Right atrium auricular region (tissue), 2 donors: ENCODE results near the gene FANCG. TPM values are rescaled to one million over a fixed set of nuclear protein-coding genes. Genes with fewer than 3 reads are reported as not detected.
A peak's percentile ranks its signal among the peaks of the same experiment; 100 is the strongest.

Experiments
- DNase-seq: peaks from one replicate; pipeline ENCODE4 v3.0.0-alpha.2; 2019; ENCODE audit warnings: low spot score
- H3K27ac ChIP-seq, 2 donors: fragments of 200-600 bp; sonication (generic); 1 replicate in 1 of 2; 2 replicates in 1 of 2; pipeline ENCODE4 v1.5.1; 2016 to 2019
- H3K27me3 ChIP-seq, 2 donors: fragments of 200-600 bp; sonication (generic); one replicate each; pipeline versions ENCODE4 v1.5.1 to v1.6.0; 2017 to 2019
- H3K36me3 ChIP-seq: fragments of 200-600 bp; sonication (generic); one replicate; pipeline ENCODE4 v1.5.1; 2016
- H3K4me1 ChIP-seq, 2 donors: fragments of 200-600 bp; sonication (generic); one replicate each; pipeline versions ENCODE4 v1.5.1 to v1.6.0; 2017 to 2019
- H3K4me3 ChIP-seq, 2 donors: fragments of 200-600 bp; sonication (generic); 1 replicate in 1 of 2; 2 replicates in 1 of 2; pipeline ENCODE4 v1.5.1; 2017 to 2019; ENCODE audit warnings: mild to moderate bottlenecking in 1 of 2, moderate library complexity in 1 of 2
- H3K9me3 ChIP-seq, 2 donors: fragments of 200-600 bp; sonication (generic); one replicate each; pipeline ENCODE4 v1.5.1; 2019
- total RNA-seq, 2 donors: library from RNA; depleted of rRNA; stranded (reverse); fragments of >200 nt; gene quantifications; one replicate each; pipeline ENCODE4 v1.1.0, GENCODE V29; 2016
- TF ChIP-seq, protein P1 (sequence below), 2 donors: fragments of 200-600 bp; sonication (generic); IDR thresholded peaks; one replicate each; pipeline ENCODE4 v1.5.1; 2019; ENCODE audit warnings: antibody characterized with exemption in 2 of 2

The FANCG gene
- total RNA-seq, 2 donors from 2014 or later = 0.89 to 1.9 TPM

DNA sequence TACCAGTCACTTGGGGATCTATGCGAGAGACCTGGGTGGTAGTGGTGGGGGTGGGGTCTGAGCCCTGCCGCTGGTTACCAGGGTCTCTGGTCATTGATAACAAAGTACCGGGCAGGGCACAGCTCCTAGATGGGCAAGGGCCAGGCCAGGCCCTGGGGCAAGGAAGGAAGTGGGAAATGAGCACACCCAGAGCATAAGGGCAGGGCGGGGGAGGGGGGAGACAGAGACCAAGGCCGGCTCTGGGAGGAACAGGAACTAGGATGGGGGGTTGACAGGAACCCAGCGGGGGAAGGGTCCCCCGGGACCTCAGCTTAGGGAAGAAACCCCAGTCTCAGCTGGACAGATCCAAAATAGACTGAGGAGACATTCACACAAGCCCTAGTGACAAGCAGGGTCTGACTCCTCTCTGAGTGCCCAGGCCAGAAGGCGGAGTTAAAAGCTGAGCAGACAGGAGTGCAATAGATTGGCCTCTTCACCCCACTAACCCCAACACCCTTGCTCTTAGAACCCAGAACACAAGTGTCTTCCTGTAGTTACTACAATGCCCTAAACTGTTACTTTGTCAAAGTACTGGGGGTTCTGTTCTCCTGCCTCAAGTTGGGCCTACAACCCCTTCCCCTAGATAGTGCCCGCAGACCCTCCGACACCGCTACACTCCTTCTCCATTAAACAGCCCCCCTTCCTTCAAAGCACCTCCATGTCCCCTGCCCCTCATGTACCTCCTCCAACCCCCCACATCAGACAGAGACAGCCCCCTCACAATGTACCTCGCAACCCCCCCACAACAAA is 35.3 kb upstream of the FANCG start:
- H3K4me3 ChIP-seq = peak overlapping the region; percentile 62 to 65
- DNase-seq = peak; percentile 80
- H3K9me3 ChIP-seq = no peaks in the 10 kb centered on the region
- peak overlapping the region; percentile 90 to 98 for H3K27ac ChIP-seq
- H3K27me3 ChIP-seq = no peaks in the 10 kb centered on the region
- no peaks in the 10 kb centered on the region for H3K36me3 ChIP-seq
- peaks cover 0 to 62% of the 10 kb centered on the region in 2 donors for H3K4me1 ChIP-seq
- TF ChIP-seq, protein P1, sequence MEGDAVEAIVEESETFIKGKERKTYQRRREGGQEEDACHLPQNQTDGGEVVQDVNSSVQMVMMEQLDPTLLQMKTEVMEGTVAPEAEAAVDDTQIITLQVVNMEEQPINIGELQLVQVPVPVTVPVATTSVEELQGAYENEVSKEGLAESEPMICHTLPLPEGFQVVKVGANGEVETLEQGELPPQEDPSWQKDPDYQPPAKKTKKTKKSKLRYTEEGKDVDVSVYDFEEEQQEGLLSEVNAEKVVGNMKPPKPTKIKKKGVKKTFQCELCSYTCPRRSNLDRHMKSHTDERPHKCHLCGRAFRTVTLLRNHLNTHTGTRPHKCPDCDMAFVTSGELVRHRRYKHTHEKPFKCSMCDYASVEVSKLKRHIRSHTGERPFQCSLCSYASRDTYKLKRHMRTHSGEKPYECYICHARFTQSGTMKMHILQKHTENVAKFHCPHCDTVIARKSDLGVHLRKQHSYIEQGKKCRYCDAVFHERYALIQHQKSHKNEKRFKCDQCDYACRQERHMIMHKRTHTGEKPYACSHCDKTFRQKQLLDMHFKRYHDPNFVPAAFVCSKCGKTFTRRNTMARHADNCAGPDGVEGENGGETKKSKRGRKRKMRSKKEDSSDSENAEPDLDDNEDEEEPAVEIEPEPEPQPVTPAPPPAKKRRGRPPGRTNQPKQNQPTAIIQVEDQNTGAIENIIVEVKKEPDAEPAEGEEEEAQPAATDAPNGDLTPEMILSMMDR (IDR thresholded peaks at IDR 0.05) = no peak

DNA sequence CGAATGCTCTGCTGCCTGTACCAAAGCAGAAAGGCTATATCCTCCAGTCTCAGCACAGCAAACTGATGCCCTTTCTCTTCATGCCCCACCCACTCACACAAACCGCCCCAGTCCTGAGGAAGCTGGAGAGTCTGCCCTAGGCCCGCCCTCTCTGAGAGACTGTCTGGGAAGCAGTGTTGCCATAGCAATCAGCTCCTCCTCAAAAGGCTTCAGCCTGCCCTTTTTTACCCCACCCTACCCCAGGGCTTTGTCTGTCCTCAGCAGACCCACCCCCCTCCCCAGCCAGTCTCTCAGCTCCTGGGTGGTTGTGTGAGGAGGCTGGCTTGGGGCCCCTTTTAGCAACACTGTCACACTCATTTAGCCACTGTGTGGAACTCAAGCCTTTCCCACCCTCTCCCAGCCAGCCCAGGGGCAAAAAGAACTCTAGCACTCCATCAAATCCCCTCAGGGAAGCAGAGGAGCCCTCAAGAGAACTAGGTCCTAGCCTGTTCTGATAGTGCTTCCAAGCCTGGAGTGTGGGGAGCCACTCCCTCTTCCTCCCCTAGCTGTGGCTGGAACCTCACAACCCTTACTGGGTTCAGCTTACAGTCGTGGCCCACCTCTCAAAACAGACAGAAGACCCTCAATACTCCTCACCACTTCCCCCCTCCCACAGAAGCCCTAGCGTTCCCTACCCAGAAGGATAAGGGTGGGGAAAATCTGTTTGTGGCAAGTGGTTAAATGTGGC is 34.5 kb upstream of the FANCG start:
- peak overlapping the region; percentile 62 to 65 for H3K4me3 ChIP-seq
- TF ChIP-seq, protein P1 (IDR thresholded peaks at IDR 0.05) = no peak
- H3K4me1 ChIP-seq = peaks cover 0 to 69% of the 10 kb centered on the region in 2 donors

DNA sequence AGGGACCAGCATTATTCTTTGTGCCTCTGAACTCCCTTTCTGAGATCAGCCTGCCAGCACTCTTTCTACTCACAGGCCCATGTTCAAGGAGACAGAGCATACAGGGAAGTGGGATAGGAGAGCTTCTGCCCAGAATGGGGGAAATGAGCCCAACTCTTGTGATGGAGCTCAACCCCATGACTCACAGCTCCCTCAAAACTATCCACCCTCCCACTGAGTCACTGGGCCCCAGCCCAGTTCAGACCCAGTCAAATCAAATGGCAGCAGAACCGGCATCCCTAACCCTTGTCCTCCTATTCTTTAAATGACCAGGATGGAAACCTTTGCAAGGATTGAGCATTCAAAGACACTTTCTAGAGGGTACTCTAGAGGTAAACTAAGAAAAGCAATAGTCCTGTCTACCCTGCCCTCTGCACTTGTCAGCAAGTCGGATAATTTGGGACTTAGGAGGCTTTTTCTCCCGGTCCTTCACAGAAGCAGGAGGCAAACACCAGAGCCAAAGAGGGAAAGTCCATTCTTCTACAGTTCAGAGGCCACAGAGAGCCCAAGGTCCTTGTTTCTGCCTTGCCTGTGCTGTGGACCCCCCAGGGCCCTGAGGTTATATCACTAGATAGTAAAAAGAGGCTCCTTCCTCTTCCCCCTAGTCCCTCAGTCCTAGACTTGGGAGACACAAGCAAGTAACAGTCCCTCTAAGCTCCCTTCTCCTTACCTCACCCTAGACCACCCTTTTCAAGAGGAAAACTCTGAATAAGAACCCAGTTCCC is 32.7 kb upstream of the FANCG start:
- H3K4me1 ChIP-seq = peaks cover 0 to 71% of the 10 kb centered on the region in 2 donors
- H3K9me3 ChIP-seq = no peaks in the 10 kb centered on the region
- H3K4me3 ChIP-seq = no peak overlapping the region
- peak; percentile 81 for DNase-seq
- TF ChIP-seq, protein P1 (IDR thresholded peaks at IDR 0.05) = no peak
- H3K27me3 ChIP-seq = no peaks in the 10 kb centered on the region
- peaks cover 12% of the 10 kb centered on the region for H3K36me3 ChIP-seq
- H3K27ac ChIP-seq = peak overlapping the region; percentile 90 to 98

More for the DNA sequence above, 34.5 kb upstream of the FANCG start:
- peak; percentile 95 for DNase-seq
- no peaks in the 10 kb centered on the region for H3K9me3 ChIP-seq
- H3K27me3 ChIP-seq = no peaks in the 10 kb centered on the region
- no peaks in the 10 kb centered on the region for H3K36me3 ChIP-seq
- peak overlapping the region; percentile 90 to 98 for H3K27ac ChIP-seq

DNA sequence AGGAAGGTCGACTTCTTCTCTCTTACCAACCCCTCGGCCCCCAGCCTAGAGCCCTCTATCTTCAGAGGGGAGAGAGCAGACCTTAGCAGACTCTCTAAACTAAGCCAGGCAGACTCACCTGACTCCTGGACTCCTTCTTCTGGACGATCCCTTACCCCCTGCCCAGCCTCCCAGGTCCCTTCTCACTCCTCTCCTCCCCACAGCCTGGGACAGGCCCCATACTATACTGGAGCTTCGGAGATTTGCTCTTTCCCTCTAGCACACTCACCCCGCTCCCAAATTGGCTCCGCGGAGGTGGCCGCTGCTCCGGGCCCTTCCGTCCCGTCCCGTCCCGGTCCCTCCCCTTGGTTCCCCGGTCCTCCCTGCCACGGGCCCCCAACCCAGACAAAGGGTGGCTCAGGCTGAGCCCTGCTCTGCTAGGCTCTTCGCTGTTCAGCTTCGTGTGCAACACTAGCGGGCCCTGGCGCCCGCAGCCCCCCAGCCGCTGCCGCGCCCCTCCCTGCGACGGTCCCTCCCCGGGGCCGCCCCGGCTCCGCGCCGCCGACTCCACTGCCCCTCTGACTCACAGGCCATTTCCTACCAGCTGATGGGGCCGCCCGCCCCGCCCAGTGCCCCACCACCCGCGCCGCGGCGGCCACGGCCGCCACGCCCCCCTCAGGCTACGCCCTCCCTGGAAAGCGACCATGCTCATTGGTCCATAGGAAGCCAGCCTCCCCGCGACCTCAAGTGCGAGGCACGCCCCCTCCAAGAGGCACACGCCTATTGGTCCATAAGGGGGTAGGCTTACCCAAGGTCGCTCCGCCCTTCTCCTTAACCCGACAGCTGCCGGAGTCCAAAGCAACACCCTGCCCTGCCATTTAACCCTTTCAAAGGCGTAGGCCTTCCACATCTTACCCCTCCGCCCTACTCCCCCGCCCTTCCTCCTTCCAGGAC is 31.5 kb upstream of the FANCG start:
- peaks cover 0 to 60% of the 10 kb centered on the region in 2 donors for H3K4me1 ChIP-seq
- H3K9me3 ChIP-seq = no peaks in the 10 kb centered on the region
- TF ChIP-seq, protein P1 (IDR thresholded peaks at IDR 0.05) = no peak
- H3K27ac ChIP-seq = peak overlapping the region; percentile 90 to 98
- peaks cover 24% of the 10 kb centered on the region for H3K36me3 ChIP-seq
- DNase-seq = peak; percentile 99
- H3K4me3 ChIP-seq = peak overlapping the region; percentile 69 to 90
- no peaks in the 10 kb centered on the region for H3K27me3 ChIP-seq

DNA sequence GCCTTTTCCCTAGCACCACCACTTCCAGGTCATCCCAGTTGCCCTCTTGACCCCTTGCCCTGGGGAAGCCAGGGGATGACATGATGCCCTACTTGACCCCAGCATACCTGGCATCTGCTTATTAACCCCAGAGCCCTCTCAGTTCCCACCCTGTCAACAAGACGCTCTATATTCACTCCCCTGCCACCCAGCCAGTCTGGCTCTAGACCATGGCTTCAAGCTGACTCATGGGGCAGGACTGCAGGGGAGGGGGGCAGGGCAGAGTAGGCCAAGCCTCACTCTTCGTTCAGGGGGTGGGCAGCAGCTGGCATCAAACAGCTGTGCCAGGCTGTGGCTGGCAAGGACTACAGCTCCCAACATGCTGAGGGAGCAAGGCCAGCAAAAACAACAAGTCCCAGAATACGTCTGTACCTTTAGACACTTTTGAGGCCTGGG is 30.6 kb upstream of the FANCG start:
- peak overlapping the region; percentile 69 to 90 for H3K4me3 ChIP-seq
- no peaks in the 10 kb centered on the region for H3K27me3 ChIP-seq
- H3K36me3 ChIP-seq = peaks cover 33% of the 10 kb centered on the region
- TF ChIP-seq, protein P1 (IDR thresholded peaks at IDR 0.05) = no peak
- peaks cover 0 to 58% of the 10 kb centered on the region in 2 donors for H3K4me1 ChIP-seq
- no peak for DNase-seq
- H3K27ac ChIP-seq = peak overlapping the region; percentile 90 to 98
- H3K9me3 ChIP-seq = no peaks in the 10 kb centered on the region
